Measurements from ENCODE around the gene NCR3LG1.

NCR3LG1 gene

GRCh38 chr11:17371614-17372013 is 20.0 kb downstream of the NCR3LG1 start:
- DNase-seq (no peak), ATAC-seq (no peak)

GRCh38 chr11:17375547-17375946 is 23.9 kb downstream of the NCR3LG1 start:
- no peak for ATAC-seq
- DNase-seq, result no peak

DNA sequence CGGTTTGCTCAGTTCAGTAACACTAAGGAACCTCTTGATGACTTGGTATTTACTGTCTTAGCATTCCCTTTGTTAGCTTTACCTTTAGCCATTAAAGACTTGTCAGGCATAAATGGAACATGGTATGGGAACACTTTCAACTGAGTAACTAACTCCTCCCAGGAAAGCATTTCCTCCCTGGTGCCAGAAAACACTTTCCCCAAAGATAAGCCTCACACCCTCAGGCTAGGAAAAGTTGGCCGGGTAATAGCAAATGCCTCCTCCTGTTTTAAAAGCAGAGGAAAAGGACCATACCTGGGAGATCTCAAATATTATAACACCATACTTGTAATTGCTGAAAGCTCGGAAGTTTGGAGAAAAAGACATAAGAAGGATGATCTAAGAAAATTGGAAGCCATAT is 24.9 kb downstream of the NCR3LG1 start:
- ATAC-seq, result no peak
- no peak for DNase-seq

- no peak for ATAC-seq
- DNase-seq, result no peak
Observed at GRCh38 chr11:17378655-17379054, 27.1 kb downstream of the NCR3LG1 start.

DNA sequence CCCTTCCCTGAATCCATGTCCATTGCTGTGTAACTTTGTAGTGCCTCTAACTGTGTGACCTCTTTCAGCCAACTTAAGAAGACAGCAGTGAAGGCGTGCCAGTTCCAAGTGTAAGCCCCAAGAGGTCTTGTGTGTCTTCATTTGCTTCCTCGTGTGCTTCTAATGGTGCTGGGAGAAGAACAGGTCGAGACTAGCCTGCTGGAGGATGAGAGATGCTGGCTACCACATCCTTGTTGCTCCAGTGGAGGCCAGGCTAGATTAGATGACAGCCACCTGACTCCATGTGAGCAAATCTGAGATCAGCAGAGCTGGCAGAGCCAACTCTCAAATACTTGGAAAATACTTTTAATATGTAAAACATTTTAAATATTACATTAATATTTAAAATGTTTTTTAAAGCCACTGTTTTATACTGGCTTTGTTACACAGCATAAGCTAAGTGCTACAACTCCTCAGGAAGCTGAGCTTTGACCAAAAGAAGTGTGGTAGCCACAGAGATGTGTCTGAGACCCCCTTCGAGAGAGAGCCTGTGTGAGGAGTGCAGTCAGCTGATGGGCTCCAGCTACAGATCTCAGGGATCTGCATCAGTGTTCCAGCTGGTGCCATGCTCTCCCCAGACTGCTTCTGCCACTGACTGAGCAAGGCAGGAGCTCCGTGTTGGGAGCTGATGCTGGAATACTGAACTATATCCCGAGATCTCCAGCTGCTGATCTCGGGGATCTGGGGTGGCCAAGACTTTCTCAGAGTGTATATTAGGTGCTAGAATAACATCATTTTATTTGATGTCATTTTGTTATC is 28.0 kb downstream of the NCR3LG1 start:
- DNase-seq (no peak), ATAC-seq (no peak)

DNA sequence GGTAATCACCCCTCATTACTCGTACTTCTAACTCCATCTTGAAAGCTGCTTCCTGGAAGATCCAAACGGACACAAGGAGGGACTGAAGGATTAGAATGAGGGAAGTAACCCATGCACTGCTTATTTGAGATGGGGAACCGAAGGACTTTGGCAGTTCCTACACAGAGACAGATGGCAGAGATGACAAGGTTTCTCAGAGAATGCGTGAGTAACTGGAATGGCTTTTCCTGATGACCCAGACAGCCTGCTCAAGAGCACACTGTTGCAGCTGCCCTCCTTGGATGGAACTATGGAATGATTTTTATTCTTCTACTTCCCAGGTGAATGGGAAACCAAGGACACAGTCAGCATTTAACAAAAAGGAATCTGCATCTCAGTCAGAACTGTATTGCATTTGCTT is 29.6 kb downstream of the NCR3LG1 start:
- DNase-seq, result no peak

GRCh38 chr11:17382046-17382728 is 30.6 kb downstream of the NCR3LG1 start:
- DNase-seq (no peak), ATAC-seq (no peak)

More for the DNA sequence above, 29.6 kb downstream of the NCR3LG1 start:
- ATAC-seq, result no peak

- DNase-seq, result no peak
- ATAC-seq, result no peak
Observed at GRCh38 chr11:17383461-17383860, 31.9 kb downstream of the NCR3LG1 start.

GRCh38 chr11:17384002-17384511 is 32.5 kb downstream of the NCR3LG1 start:
- ATAC-seq (peak; percentile 34), DNase-seq (peak; percentile 83)

DNA sequence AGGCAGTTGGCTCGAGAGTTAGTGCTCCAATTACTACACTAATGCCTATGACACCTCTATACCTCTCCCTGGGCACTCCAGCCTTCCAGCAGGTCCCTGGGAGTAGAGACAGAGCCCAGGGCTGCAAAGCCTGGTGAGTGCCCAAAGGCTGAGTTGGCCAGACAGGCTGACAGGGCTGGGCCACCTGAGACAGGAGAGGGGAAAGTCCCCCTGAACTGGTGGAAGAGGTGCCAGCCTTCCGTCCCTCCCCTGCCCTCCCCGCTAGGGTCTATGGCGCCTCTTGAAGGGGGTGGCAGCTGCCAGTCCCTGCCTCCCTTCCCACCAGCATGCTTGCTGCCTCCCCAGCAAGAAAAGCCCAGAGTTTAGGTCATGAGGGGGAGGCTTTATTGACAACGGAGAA is 33.9 kb downstream of the NCR3LG1 start:
- ATAC-seq (no peak), DNase-seq (no peak)

- DNase-seq, result no peak
- ATAC-seq, result no peak
Observed at GRCh38 chr11:17385926-17386325, 34.3 kb downstream of the NCR3LG1 start.

DNA sequence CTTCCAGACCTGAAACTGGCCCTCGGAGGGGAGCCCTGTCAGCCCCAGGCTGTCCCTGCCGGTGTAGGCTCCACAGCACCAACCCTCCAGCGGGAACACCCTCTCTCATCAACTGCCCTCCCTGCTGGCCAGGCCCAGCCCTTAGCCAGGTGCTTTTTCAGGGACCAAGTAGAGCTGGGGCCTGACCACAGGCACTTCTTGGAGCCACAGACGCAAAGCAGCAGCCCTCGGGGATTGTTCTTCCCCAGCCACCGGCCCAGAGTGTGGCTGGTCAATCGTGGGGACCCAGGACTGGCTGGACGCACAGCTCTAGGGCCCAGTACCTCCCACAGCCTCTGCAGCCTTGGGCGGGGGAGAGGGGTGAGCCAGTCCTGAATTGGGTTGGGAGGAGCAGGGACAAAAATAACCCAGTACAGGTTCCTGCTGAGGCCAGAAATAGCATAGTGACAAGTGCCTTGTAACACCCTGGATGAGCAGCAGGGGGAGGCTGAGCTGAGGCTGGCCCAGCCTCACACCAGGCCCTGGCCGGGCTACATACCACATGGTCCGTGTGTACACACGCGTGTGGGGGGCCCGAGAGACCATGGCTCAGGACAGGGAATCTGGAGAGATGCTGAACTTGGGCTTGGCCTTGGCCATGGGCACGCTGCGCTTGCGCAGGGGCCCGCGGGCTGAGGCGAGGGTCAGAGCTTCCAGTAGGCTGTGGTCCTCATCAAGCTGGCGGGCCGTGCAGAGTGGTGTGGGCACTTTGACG is 34.9 kb downstream of the NCR3LG1 start:
- peak; percentile 65 for DNase-seq
- peak; percentile 37 for ATAC-seq

DNA sequence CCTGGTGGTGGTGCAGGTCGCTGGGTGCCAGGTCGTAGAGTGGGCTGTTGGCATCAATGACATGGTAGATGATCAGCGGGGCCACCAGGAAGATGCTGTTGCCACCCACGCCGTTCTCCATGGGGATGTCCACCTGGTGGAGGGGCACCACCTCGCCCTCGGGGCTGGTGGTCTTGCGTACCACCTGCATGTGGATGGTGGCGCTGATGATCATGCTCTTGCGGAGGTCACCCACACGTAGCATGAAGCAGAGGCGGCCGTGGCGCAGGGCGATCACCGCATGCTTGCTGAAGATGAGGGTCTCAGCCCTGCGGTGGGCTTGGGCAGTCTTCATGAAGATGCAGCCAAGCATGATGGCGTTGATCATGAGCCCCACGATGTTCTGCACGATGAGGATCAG is 35.7 kb downstream of the NCR3LG1 start:
- ATAC-seq (no peak), DNase-seq (no peak)

- no peak for DNase-seq
- no peak for ATAC-seq
Observed at GRCh38 chr11:17387811-17388210, 36.2 kb downstream of the NCR3LG1 start.

DNA sequence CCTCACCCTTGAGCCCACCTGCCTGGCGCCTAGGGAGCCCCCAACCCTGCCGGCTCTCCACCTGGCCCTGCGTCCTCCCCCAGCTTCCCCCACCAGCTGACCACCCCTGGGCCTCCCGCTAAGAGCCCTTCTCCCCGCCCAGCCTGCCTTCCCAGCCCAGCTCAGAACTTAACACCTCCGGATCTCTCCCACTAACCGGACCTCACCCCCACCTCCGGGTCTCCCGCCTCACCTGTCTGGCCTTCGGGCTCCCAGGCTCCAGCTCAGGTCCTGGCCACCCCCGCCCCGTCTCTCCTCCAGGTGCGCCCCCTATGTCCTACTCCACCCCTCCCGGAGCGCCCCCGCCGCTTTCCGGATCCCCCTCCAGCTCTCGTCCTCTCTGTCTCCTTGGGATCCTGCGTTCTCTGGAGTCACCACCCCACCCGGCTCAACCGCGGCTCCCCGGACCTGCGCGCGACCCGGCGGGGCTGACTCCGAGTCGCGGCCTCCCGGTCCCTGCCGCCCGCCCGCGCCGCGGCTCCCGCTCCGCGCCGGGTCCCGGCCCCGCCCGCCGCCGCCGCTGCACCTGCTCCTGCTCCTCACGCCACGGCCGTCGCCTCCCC is 37.1 kb downstream of the NCR3LG1 start, which contains the start of gene KCNJ11:
Gene KCNJ11 (minus strand): TSS at position 51 of the 602 bp plus-strand sequence. CDS start 568 bp downstream, outside the sequence.
- ATAC-seq (peak; percentile 56), DNase-seq (no peak)

- peak; percentile 78 for ATAC-seq
Observed at GRCh38 chr11:17389211-17389956, 37.8 kb downstream of the NCR3LG1 start.

GRCh38 chr11:17389957-17390649 is 38.5 kb downstream of the NCR3LG1 start:
- no peak for DNase-seq
- no peak for ATAC-seq

More at GRCh38 chr11:17389211-17389956, 37.8 kb downstream of the NCR3LG1 start:
- DNase-seq, result peak; percentile 88

- ATAC-seq, result no peak
Observed at GRCh38 chr11:17391493-17392355, 40.1 kb downstream of the NCR3LG1 start.

GRCh38 chr11:17392872-17393271 is 41.3 kb downstream of the NCR3LG1 start:
- ATAC-seq (no peak), DNase-seq (no peak)

More at GRCh38 chr11:17391493-17392355, 40.1 kb downstream of the NCR3LG1 start:
- DNase-seq, result no peak

- ATAC-seq (no peak), DNase-seq (no peak)
Observed at GRCh38 chr11:17393472-17393871, 41.9 kb downstream of the NCR3LG1 start.
